Measurements from ENCODE around the gene TTC27. TPM values are rescaled to one million over a fixed set of nuclear protein-coding genes. Genes with fewer than 3 reads are reported as not detected.
"Not testable (repeated sequence)": the region's sequence is repeated elsewhere in the genome, so short reads cannot be mapped to it uniquely, and the experiment has no call there.

The TTC27 gene
- total RNA-seq, 1 donor from 2014 or later, result 118 TPM

DNA sequence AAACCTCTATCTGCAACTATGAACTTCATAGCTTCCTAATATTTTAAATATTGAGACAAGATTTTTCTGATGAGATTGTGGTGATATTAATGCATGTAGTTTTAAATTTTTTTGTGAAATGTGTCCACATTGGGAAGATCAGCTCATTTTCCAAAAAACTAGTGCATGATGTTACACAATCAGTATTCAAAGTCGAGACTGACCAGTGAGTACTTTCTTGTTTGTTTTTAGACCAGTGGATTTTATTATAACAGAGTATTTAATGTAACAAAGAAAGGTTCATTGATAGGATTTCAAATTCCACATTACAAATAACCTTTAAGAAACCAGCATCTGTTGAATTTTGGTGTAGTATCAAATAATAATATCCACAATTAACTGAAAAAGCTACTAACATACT, 99.3 kb downstream of the TTC27 start:
- intact Hi-C loops (cut with DNase I), result no loop called here
- no peaks in the 10 kb centered on the region for H3K27me3 ChIP-seq
- H3K9me3 ChIP-seq, result no peaks in the 10 kb centered on the region
- no peaks in the 10 kb centered on the region for H3K4me1 ChIP-seq
- no peak for DNase-seq (ENCODE audit: low spot score in 2 of 2)
- H3K4me3 ChIP-seq, result no peak overlapping the region
- TF ChIP-seq, protein P1, sequence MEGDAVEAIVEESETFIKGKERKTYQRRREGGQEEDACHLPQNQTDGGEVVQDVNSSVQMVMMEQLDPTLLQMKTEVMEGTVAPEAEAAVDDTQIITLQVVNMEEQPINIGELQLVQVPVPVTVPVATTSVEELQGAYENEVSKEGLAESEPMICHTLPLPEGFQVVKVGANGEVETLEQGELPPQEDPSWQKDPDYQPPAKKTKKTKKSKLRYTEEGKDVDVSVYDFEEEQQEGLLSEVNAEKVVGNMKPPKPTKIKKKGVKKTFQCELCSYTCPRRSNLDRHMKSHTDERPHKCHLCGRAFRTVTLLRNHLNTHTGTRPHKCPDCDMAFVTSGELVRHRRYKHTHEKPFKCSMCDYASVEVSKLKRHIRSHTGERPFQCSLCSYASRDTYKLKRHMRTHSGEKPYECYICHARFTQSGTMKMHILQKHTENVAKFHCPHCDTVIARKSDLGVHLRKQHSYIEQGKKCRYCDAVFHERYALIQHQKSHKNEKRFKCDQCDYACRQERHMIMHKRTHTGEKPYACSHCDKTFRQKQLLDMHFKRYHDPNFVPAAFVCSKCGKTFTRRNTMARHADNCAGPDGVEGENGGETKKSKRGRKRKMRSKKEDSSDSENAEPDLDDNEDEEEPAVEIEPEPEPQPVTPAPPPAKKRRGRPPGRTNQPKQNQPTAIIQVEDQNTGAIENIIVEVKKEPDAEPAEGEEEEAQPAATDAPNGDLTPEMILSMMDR (IDR thresholded peaks at IDR 0.05), result no peak
- peaks cover 0 to 5% of the 10 kb centered on the region in 2 donors for H3K36me3 ChIP-seq
- no peak overlapping the region for H3K27ac ChIP-seq

DNA sequence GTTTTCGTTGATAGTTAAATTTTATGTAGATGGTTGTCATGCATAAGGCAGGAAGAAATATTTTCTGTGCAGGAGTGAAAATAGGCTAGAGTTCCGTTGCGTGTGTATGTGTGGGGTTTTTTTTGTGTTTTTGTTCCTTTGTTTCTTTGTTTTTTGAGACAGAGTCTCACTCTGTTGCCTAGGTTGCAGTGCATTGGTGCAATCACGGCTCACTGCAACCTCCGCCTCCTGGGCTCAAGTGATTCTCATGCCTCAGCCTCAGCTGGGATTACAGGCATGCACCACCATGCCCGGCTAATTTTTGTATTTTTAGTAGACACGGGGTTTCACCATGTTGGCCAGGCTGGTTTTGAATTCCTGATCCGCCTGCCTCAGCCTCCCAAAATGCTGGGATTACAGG, 103.1 kb downstream of the TTC27 start:
- DNase-seq (ENCODE audit: low spot score in 2 of 2); intact Hi-C loops (cut with DNase I): not testable (repeated sequence)

DNA sequence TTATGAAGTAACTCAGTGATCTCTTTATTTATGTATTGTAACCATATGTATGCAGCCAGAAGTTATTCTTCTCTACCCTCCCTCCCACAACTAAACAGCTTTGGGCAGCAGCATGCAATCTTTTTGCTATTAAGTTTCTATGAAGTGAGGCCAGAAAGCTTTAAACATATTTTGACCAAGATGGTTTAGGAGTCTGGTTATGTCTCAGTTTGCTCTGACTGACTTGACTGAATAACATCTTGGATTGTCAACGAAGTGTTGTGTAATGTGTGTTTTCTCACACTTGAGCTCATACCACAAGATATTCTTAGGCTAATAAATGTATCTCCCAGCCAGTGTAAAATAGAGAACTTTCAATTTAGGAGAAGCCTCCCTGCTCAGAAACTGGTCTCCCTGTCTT, 104.3 kb downstream of the TTC27 start:
- H3K27me3 ChIP-seq, result no peaks in the 10 kb centered on the region
- intact Hi-C loops (cut with DNase I), result no loop called here
- peaks cover 0 to 3% of the 10 kb centered on the region in 2 donors for H3K36me3 ChIP-seq
- H3K4me1 ChIP-seq, result no peaks in the 10 kb centered on the region
- H3K4me3 ChIP-seq, result no peak overlapping the region
- no peak overlapping the region for H3K27ac ChIP-seq
- TF ChIP-seq, protein P1 (IDR thresholded peaks at IDR 0.05), result no peak
- no peaks in the 10 kb centered on the region for H3K9me3 ChIP-seq
- no peak for DNase-seq (ENCODE audit: low spot score in 2 of 2)

More for the DNA sequence above, 103.1 kb downstream of the TTC27 start:
- not testable (repeated sequence) for H3K4me1 ChIP-seq, H3K27me3 ChIP-seq, H3K9me3 ChIP-seq, H3K36me3 ChIP-seq, H3K27ac ChIP-seq, H3K4me3 ChIP-seq

DNA sequence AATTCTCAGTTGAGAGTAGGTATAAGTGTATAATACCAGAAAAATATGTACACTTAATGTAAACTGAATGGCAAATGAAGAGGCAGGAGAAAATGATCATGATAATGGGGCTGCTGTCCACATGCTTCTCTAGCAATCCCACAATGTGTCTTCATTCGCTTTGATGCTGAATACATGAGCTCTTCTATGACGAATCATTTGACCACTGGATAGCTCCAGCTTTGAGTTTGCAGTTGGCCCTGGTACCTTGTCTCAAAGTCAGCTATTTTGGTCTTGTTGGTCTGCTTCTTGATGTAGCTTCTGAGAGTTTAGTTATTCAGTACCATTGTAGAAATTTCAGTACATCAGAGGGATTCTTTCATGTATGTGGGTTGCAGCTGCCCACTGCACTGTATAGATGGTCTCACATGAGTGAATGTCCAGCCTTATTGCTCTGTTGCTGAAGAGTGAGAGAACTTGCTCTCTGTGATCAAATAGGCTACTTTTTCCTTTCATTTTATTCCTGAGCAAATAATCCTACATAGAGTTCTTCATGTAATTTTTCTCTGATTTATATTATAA, 105.1 kb downstream of the TTC27 start:
- TF ChIP-seq, protein P1 (IDR thresholded peaks at IDR 0.05), result no peak
- intact Hi-C loops (cut with DNase I), result no loop called here
- H3K36me3 ChIP-seq, result peaks cover 0 to 4% of the 10 kb centered on the region in 2 donors
- no peaks in the 10 kb centered on the region for H3K27me3 ChIP-seq
- H3K4me3 ChIP-seq, result no peak overlapping the region
- no peaks in the 10 kb centered on the region for H3K9me3 ChIP-seq
- DNase-seq (ENCODE audit: low spot score in 2 of 2), result no peak
- no peaks in the 10 kb centered on the region for H3K4me1 ChIP-seq
- H3K27ac ChIP-seq, result no peak overlapping the region

DNA sequence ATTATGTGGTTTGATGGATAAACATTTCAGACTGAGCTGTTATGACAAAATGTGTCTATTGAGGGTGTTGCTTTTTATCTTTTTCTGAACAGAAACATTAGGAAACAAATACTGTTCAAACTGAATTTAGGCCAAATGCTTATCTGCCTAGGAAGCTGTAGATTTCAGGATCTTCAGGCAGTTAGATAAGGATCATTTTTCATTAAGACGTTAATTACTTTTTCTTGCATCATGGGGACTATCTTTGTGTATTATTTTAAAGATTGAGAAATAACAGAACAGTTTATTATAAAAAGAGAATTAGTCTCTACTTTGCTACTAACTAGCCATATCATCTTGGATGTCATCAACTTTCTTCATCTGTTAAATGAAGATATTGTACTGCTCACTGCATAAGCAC, 107.5 kb downstream of the TTC27 start:
- DNase-seq (ENCODE audit: low spot score in 2 of 2), result no peak
- H3K4me1 ChIP-seq, result peaks cover 0 to 5% of the 10 kb centered on the region in 2 donors
- TF ChIP-seq, protein P1 (IDR thresholded peaks at IDR 0.05), result no peak

DNA sequence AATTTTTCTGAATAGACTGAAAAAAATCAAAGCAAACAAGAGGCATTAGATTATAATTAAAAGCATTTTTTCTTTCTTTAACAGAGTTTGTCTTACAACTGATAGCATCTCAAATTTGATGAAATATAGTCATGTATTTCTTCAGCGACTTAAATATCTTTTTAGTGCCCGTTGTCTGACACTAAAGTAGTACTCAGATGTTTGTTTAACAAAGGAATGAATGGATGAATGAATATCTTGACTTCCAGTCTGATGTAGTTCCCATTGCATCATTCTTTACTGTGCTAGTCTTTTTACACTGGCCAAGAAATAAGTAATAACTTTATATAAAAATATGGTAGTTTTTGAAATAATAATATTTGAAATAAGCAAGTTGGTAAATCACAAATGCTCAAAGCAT, 111.1 kb downstream of the TTC27 start:
- intact Hi-C loops (cut with DNase I), result no loop called here
- TF ChIP-seq, protein P1 (IDR thresholded peaks at IDR 0.05), result no peak
- DNase-seq (ENCODE audit: low spot score in 2 of 2), result no peak
- Histone ChIP-seq H3K36me3 (peaks cover 0 to 6% of the 10 kb centered on the region in 2 donors), H3K4me3 (no peak overlapping the region), H3K27ac (no peak overlapping the region), H3K27me3 (no peaks in the 10 kb centered on the region), H3K9me3 (no peaks in the 10 kb centered on the region), H3K4me1 (peaks cover 0 to 5% of the 10 kb centered on the region in 2 donors)

More for the DNA sequence above, 107.5 kb downstream of the TTC27 start:
- Histone ChIP-seq H3K9me3 (no peaks in the 10 kb centered on the region), H3K27ac (no peak overlapping the region), H3K4me3 (no peak overlapping the region), H3K36me3 (peaks cover 0 to 4% of the 10 kb centered on the region in 2 donors), H3K27me3 (no peaks in the 10 kb centered on the region)
- intact Hi-C loops (cut with DNase I), result no loop called here

Data from ascending aorta (tissue), 2 donors.